ENCODE data around the gene SORCS3. TPM values are rescaled to one million over a fixed set of nuclear protein-coding genes. Genes with fewer than 3 reads are reported as not detected.

Gene SORCS3
- polyA plus RNA-seq, 1 donor: 4.2 TPM

DNA sequence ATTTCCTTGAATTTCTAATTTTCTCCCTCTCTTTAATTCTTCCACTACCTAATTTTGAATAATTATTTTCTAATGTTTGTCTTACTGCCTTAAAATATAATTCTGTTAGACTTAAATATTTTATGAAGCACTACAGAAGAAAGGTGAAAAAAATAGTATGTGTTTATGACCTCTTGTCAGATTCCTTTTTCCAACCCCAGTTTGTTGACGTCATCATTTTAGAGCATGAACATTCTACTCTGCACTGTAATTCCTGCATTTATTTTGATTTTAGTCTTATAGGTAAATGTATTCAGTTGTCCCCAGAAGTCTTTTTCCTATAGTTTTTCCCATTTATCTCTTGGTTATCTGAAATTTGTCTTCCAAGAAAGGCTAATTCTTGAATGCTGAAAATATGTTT, 468.1 kb downstream of the SORCS3 start:
- DNase-seq: no peak

DNA sequence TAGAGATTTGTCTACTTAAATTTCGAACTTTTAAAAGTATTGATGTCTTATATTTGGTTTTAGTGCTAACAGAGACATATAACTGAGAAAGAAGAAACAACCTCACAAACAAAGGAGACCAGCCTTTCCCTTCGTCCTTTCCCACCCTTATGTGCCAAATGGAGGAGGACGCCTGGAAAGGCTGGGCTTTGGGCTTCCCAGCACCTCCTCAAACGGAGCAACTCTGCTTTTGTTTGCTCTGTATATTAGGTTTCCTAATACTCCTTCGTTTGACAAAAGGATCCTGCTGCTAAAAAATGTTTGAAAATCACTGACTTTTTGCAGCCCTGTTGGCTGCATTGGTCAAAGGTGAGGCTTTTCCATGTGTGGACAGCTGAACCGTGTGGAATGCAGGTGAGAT, 471.8 kb downstream of the SORCS3 start:
- DNase-seq: no peak

DNA sequence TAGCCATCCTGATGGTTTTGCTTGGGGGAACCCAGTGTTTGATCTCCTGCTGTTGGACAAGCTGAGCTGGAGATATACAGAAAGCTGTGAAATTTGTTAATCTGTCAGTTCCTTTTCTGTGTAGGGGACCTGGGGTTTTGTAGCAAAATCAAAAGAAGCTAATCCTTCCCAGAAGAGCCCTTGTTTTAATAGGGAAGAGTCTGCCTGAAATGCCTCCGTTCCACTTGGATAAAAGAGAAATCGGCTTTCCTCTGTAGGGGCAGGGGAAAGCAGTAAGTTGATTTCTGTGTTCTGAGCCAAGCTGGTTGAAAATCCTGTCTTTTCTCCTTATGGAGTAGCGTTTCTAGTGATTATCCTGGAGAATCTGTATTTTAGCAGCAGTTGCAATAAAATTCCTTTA, 472.6 kb downstream of the SORCS3 start:
- no peak for DNase-seq

DNA sequence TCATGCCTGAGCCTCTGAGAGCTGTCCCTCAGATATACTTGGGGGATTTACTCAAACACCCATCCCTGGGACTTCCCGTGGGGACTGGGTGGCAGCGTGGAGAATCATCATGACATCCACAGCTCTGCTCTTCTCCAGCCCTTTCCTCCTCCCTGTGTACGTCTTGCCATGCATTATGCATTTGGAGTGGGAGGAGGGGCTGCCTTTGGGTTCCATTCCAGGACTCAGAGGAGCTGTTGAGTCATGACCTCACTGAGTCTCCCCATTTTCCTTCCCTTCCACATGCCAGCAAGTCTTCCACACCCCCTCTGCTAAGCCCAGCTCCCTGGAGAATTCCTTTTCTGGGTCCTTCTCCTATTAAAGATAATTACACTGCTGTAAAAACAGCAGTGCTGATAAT, 480.7 kb downstream of the SORCS3 start:
- no peak for DNase-seq

DNA sequence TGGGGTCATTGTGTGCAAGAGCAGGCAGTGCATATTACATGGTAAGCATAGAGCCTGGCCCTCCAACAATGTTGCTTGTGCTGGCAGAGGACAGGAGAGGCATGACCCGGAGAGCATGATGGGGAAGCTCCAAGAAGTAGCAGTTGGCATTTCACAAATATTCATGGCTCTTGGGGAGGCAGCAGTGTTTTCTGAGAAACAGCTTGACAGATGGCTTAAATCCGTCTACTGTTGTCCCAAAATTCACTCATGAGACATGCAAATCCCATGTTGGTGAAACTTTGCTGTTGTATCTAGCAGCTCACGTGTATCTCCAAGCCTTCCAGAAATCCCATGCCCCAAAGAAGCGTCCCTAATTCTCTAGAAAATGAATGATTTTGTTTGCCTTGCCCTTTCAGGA, 487.0 kb downstream of the SORCS3 start:
- DNase-seq: no peak

DNA sequence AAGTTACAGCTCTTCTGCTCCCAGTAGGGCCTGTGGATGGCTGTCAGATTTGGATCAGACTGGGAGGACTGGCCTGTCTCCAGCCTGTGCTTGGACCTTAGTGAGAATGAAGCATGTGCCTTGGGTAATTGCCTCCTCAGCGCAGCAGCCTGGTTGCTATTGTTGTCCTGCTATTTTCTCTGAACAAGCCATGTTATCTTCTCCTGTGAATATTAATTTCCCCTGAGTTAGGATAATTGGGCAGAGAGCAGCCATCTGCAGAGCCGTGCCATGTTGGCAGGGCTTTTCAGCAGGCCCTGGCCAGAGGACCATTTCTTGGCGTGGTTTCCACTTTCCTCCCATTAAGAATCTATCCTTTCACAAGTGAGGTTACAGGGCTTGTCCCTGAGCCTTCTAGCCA, 497.3 kb downstream of the SORCS3 start:
- DNase-seq: no peak

DNA sequence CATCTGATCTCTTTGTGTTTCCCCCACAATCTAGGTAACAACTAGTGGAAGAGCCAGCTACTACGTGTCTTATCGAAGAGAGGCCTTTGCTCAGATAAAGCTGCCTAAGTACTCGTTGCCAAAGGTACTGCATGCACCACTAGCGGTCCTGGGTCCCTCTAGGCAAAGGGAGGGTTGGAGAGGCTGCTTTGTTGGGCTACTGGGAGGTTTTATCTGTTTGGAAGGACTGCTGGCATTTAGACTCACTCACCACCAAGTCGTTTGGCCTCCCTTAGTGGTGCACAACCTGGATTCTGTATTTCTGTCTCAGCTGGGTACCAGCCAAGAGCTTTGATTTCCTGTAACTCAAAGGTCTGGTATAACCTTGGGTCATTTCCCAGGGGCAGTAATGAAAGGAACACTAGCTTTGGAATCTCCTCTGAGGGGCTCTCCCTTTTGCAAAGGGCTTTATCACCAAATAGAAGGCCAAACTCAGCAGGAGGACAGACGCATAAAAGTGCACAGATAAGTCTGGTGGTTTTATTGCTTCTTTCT, 498.3 kb downstream of the SORCS3 start:
- no peak for DNase-seq

DNA sequence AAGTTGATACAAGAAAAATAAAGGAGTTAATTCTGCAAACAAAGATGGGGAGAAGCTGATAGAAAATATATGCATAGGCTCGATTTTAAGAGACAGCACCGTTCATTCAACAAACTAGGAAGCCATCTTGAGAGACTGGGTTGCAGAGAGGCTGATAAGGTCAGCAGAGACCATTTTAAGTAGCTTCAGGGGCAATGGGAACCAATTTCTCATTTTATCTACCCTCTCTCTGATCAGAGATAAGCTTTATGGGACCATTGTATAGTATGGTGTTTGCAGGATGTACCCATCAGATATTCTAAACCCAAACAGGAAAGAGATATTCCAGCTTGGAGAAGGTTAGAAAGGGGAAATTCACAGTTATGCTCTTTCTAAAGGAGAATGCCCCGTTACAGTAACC, 499.5 kb downstream of the SORCS3 start:
- DNase-seq: no peak

DNA sequence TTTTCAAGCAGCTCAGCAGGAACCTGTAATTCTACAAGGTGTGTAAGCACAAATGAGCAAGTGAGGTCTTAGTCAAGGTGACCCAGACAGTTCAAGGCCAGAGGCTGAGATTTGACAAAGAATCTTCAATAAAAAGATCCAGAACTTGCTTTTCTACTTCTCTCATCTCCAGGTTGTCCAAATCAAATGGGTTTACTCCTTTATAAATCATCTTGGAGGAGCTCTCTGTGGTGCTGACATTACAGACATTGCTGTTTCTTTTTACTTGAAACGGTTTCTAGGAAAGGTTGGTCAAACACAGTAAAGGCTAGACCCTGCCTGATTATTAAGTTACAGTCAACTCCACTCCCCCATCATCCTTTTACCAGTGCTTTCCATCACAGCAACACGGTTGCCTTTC, 504.6 kb downstream of the SORCS3 start:
- peak; percentile 10 for DNase-seq

DNA sequence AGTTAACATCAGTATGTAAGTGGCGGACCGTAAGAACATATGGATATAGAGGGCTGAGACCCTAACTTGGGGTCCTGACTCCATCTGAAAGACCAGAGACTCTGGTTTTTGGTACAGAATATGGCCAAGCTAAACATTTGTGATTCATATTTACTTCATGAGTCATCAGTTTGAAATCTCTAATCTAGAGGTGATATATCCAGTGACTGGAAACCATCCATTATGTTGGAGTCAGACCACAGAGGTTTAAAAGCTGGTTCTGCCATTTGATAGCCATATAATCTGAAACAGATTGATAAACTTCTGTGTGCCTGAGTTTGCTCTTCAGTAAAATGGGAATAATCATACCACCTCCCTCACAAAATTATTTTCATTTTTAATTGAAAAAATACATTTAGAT, 505.3 kb downstream of the SORCS3 start:
- no peak for DNase-seq

DNA sequence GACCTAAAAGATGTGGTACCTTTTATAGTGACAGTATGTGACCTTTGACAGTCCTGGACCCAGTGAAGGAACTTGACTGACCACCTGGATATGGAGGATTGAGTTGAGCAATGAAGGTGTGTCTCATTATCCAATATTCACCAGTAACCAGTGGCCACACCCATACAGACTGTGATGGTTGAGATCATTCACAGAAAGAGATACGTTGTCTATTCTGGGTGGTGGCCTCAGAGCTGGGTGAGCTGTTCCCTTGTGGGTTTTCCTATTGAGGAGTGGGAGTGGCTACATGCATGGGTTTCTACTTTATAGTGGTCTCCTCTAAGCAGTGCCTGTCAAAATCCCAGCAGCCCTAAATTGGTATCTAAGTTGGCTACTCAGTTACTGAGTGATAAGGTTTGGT, 507.4 kb downstream of the SORCS3 start:
- DNase-seq: no peak

DNA sequence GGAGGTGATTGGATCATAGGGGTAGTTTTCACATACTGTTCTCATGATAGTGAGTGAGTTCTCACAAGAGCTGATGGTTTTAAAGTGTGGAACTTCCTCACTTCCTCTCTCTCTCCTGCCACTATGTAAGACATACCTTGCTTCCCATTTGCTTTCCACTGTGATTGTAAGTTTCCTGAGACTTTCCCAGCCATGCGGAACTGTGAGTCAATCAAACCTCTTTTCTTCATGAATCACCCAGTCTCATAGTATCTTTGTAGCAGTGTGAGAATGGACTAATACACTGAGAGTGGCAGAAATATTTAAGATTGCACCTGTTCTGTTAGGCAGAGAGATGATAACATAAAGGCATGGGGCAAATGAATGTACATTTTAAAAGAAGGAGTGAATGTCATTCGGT, 507.8 kb downstream of the SORCS3 start:
- no peak for DNase-seq

DNA sequence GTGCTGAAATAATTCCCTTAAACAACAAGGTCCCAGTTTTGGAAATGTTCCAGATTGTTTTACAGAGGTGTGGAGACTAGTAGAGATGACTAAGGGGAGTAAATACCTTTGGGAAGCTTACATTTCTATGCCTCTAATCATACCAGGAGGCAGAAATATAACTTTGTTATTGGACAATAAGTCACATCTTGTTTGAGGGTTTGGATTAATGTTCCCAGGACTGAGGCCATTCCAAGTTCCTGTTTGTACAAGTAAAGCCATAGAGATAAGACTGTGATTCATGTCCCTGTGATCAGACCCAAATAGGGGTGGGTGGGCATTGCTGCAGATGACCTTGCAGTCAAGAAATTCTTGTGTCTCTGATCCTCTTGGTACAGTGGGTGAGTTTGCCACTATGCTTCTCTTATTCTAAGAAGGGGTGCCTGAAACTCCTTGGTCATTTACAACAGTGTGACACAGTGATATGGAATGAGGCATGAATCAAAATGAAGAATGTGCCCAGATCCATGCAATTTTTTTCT, 508.3 kb downstream of the SORCS3 start:
- no peak for DNase-seq

DNA sequence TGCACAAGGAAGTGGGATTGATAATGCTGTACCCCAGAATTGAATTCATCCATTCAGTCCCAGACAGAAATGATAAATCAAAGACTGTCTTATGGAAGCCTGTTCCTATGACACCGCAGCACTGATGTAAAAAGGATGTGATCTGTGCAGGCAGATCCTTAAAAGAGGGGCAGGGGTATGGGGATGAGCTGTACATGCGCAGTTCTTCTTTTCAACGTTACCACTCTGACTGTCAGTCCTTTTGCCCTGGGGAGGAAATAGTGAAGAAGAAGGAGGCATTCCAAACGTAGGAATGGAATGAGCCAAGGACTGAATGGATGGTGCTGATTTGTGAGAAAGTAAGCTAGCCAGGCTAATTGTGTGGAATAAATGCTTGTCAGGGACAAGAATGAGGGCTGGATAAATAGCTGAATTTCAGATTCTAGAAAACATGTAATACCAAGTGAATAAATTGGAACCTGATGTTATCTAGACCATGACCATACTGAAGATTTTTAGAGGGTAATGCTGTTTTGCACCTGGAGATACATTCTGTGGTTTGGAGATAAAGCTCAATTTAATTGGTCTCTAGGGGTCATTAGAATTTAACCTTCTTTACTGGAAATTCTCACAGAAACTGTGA, 509.3 kb downstream of the SORCS3 start:
- no peak for DNase-seq

DNA sequence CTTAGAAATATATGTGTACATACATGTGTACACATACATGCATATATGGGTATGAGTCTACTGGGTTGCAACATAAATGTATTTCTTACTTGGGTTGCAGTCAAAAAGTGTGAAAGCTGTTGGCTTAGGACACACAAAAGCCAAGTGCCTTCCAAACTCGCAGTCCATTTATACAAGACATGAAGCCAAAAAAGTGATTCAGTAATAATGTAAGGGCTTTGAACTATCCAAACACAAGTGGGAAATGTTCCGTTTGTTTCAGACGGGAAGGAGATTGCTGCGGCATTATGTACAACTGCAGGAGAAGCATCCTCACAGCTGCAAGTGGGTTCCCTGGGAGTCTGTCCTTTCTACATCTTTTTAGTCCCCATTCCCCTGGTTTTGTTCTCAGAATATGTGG, 513.6 kb downstream of the SORCS3 start:
- no peak for DNase-seq

DNA sequence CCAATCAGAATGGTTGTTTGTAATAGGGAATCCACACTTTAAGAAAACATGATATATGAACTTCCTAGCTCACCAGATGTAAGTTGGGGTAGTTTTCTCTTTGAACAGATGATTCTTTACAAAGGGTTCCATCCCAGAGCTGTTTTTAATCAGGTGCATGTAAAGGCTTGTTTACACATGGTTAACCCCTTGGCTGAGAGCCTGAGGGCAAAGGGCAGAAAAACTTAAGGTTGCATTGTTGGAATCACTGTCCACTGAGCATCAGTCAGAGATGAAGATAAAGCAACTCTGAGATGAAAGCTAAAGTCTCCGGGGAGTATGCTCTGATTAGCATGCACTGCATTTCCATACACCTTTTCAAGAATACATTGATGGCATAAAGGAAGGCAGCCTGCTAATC, 518.2 kb downstream of the SORCS3 start:
- DNase-seq: no peak

DNA sequence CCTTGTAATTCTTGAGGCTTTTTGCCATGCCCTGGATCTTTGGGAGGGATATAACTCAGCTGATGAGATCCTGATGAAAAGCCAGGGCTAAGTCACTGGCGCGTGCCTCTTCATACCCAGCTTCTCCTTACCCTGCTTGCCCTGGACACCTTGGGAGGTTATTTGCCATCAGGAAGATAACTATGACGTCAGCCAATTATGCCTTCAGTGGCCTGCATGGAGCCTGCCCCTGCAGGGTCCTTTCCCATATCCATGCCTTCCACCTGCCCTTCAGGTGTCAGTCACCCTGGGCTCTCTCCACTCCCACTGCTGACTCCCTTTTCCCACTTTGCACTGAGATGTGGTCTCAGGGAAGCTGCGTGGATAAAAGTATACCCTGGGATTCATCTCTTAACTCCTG, 520.1 kb downstream of the SORCS3 start:
- DNase-seq: no peak

DNA sequence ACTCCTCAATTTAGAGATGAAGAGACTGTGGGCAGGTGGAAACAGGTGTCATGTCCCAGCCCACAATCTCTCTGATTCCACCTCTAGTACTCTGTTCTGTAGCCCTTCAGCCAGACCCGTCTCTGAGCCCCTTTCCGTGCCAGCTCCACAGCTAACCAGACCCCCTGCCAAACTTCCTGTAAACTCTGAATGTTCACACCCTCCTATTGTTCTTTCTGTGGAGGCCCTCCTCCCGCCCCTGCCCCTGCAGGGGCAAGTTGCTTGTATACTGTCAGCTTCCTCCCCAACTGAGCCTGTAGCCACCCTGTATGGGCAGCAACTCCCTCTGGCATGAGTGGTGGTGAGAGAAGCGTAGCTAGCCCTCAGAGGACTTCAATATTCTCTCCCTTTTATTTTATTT, 520.7 kb downstream of the SORCS3 start:
- no peak for DNase-seq

DNA sequence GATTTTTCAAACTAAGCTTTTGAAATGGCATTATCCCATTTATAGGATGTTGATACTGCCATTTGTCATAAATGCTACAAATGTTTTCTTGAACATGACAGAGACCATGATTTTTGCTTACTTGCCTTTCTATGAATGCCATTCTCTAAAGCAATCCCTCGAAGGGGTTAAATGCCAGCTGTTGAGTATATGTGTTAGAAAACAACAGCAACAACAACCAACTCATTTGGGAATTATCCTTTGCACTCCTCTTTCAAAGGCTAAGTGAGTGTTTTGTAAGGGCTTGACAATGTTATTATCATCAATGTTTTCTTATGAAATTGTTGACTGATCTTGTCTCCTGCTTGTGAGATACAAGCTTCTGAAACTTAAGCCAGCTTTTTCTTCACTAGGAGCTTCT, 529.4 kb downstream of the SORCS3 start:
- DNase-seq: no peak

DNA sequence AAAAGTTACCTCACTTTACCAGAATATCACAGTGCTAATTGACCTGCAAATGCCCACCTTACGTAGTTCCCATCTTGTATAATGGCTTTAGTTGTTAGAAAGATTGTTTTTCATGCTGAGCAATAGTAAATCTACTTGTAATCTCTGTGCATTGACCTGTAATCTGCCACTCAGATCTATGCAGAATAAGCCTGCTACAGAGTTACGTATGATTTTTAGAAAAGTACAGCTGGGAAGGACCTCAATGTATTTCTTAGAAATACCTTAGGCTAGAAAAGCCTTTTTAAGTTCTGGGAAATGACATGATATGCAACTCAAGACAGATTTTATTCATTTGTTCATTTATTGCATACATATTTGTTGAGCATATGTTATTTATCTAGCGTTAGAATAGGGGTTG, 530.9 kb downstream of the SORCS3 start:
- DNase-seq: no peak

DNA sequence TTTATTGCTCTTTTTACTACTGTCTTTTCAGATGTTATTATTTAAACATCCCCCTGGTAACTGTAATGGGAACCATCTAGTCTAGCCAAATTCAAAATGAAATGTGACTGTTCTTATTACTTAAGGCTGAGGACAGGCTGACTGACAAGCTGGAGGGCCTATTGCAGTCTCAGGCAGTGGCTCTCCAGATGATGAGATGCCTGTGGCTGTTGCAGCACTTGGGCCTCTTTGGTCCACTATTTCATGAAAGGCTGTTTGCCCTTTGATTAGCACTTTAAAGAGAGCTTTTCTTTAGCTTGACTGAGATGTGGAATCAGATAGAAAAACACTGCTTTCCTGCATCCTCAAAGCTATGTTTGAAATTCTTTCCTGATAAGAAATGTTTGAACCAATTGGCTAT, 540.5 kb downstream of the SORCS3 start:
- no peak for DNase-seq

DNA sequence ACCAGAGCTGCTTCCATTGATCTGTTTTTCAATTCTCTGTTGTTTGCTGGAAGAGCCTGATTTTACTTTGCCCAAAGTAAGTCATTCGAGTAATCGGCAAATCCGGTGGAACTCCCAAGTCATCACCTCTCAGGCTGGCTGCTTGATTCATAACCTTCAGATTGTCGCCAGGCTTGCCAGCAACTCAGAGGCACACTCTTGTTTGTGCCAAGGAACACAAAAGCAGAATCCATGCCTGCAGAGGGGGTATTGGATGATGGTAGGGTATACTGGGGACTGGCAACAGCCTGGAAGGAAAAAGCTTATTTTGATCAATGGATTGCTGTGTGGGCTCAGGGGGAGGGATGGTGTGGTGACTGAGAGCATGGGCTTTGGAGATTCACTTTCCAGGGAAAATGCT, 542.4 kb downstream of the SORCS3 start:
- DNase-seq: no peak

DNA sequence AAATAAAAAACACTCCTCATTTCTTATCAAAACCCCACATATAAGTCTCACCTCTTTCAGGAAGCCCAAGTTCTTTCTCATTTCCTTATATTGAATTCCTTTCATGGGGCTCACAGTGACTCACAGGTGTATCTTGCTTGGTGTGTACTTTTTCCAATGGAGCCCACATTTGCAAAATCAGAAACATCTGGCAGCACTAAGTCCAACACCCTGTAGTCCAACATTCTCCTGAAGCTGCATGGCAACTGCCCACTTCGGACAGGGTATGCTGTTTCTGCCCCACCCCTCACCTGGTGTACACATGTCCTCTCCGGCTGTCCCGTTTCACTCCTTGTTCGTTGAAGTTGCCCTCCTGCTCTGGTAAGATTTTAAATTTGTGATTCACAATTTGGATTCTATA, 544.1 kb downstream of the SORCS3 start:
- no peak for DNase-seq

DNA sequence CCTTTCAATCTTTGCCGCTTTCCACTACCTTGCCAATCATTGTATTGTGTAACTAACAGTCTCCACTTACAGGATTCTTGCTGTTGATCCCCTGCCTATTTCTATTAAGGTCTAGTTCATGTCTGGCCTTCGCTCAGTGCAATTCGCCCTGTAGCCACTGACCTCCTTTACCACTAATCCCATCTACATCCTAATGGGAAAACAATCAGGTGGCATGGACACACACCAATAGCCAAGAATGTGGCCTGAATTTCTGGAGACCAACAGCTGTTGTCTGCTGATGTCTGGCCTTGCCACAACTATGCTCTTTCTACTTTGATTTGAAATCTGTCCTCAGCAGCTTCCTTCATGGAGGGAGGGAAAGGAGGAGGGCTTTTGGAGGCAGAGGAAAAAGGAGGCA, 546.2 kb downstream of the SORCS3 start:
- DNase-seq: no peak
